Umbilical cord (tissue), 2 donors: Measurements from ENCODE around the gene TPCN2. TPM values are rescaled to one million over a fixed set of nuclear protein-coding genes. Genes with fewer than 3 reads are reported as not detected.
"Not testable (repeated sequence)": the region's sequence is repeated elsewhere in the genome, so short reads cannot be mapped to it uniquely, and the experiment has no call there.

Source experiments
- DNase-seq: peaks from one replicate; pipeline ENCODE4 v3.0.0-alpha.2; 2015; ENCODE audit warnings: low spot score
- total RNA-seq: library from RNA; depleted of rRNA; stranded (reverse); fragments of >200 nt; gene quantifications from one replicate; pipeline ENCODE4 v1.2.3, GENCODE V29; 2014; ENCODE audit warnings: low replicate concordance; ENCODE audit not compliant: insufficient read depth

TPCN2 gene
- total RNA-seq, 1 donor from 2014 or later: 11.3 TPM

DNA sequence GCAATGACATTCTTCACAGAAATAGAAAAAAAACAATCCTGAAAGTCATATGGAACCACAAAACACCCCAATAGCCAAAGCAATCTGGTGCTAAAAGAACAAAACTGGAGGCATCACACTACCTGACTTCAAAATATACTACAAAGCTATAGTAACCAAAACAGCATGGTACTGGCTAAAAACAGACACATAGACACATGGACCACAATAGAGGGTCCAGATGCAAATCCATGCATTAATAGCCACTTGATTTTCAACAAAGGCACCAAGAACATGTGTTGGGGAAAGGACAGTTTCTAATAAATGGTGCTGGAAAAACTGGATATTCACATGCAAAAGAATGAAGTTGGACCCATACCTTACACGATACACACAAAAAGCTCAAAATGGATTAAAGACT, 79.2 kb downstream of the TPCN2 start:
- DNase-seq: no peak

GRCh38 chr11:69129053-69129452, 80.3 kb downstream of the TPCN2 start:
- DNase-seq: no peak

DNA sequence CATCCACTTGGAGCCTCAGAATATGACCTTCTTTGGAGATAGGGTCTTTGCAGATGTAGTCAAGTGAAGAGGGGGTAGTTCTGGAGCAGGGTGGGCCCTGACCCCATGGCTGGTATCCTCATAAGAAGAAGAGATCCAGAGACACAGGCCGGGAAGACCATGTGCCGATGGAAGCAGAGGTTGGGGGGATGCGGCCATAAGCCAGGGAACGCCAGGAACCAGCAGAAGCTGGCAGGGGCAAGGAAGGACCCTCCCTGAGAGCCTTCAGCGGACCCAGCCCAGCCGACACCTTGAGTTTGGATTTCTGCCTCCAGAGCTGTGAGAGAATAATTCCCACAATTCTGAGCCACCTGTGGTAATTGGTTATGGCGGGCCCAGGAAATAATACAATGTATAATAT, 80.9 kb downstream of the TPCN2 start:
- DNase-seq: no peak

DNA sequence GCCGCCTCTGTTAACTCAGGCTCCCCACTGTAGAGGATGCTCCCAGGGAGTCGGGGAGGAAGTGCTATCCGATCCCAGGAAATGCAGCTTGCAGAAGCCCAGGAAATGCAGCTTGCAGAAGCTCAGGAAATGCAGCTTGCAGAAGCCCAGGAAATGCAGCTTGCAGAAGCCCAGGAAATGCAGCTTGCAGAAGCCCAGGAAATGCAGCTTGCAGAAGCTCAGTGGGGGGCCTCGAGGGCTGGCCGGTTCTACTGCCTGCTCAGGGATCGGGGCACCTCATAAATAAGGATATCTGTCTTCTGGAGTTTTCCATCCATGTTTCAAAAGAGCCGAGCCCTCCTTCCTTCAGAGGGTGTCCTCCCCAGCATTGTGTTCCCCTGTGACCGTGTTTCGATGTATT, 81.9 kb downstream of the TPCN2 start:
- DNase-seq: peak; percentile 24

DNA sequence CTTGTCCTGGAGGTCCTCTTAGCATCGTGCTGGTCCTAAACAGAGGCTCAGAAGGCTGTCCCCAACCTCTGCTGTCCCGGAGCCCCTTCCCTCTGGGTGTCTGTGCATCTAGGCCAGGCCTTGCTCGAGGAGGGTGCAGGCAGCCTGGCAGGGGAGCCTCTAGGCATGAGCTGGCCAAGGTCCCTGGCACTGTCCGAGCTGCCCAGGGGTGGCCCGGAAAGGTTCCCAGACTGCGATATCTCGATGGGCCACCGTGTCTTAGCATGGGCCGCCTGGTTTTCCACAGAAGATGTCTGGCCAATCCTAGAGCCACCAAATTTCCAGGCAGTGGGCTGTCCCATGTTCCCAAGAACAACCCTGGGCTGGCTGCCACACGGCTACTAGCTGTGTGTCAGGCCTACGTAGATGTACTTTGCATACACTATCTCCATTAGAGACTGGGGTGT, 82.4 kb downstream of the TPCN2 start:
- DNase-seq: no peak

GRCh38 chr11:69131644-69132300, 83.0 kb downstream of the TPCN2 start:
- peak; percentile 85 for DNase-seq

DNA sequence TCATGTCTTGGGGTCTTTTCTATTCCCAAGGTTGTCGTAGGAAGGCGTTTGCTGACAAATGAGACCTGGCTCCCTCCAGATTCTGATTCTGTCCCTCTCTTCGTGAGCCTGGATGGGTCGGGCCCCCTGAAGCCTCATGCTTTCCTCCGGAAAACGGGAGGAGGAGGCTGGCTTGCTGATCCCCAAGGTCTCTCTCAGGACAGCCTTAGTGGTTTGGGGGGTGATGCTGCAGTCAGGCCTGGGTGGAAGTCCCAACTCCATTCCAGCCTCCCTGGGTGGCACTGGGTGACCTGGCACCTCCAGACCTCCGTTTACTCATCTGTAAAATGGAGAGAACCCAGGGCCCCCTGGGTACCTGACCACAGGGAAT, 83.6 kb downstream of the TPCN2 start:
- no peak for DNase-seq

DNA sequence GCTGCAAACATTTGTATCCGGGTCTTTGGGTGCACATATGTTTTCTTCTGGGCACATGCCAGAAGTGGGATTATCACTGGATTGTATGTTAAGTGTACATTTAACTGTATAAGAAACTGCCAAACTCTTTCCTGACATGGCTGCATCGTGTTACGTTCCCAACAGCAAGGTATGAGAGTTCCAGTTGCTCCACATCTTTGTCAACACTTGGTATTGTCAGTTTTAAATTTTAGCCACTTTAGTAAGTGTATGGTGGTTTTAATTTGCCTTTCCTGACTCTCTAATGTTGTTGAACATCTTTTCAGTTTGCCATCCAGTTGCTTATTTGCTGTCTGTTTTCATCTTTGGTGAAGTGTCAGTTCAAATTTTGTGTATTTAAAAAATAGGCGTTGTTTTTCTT, 84.5 kb downstream of the TPCN2 start:
- no peak for DNase-seq

DNA sequence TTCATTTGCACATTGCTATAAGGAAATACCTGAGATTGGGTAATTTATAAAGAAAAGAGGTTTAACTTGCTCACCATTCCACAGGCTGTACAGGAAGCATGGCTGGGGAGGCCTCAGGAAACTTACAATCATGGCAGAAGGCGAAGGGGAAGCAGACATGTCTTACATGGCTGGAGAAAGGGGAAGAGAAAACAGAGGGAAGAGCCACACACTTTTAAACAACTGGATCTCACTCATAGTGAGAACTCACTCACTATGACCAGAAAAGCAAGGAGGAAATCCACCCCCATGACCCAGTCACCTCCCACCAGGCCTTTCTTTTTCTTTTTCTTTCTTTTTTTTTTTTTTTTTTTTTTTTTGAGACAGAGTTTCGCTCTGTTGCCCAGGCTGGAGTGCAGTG, 85.5 kb downstream of the TPCN2 start:
- not testable (repeated sequence) for DNase-seq

DNA sequence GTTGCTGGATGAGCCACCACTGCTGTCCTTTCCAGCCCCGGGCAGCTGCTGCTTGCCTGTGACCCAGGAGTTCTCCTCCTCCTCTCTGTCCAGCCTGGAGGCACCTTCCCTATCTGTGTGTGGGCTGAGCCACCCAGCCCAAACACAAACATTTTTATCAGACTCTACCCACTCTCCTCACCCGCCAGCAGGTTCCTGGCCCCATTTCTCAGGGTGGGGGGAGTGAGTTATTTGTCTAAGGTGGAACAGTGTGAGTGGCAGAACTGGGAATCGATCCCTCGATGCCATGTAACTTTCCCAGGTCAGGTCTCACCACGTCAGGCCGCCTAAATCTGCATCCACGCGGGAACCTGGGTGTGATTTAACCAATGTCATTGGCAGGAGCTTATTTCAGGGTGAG, 86.2 kb downstream of the TPCN2 start:
- DNase-seq: no peak

- no peak for DNase-seq
Observed at GRCh38 chr11:69135420-69136363, 87.0 kb downstream of the TPCN2 start.

- no peak for DNase-seq
Observed at GRCh38 chr11:69136471-69136870, 87.7 kb downstream of the TPCN2 start.

- DNase-seq: no peak
Observed at GRCh38 chr11:69137151-69137844, 88.6 kb downstream of the TPCN2 start.

- no peak for DNase-seq
Observed at GRCh38 chr11:69138265-69138664, 89.5 kb downstream of the TPCN2 start.

- DNase-seq: not testable (repeated sequence)
Observed at GRCh38 chr11:69140161-69140560, 91.4 kb downstream of the TPCN2 start.

- no peak for DNase-seq
Observed at GRCh38 chr11:69140635-69141034, 91.9 kb downstream of the TPCN2 start.

DNA sequence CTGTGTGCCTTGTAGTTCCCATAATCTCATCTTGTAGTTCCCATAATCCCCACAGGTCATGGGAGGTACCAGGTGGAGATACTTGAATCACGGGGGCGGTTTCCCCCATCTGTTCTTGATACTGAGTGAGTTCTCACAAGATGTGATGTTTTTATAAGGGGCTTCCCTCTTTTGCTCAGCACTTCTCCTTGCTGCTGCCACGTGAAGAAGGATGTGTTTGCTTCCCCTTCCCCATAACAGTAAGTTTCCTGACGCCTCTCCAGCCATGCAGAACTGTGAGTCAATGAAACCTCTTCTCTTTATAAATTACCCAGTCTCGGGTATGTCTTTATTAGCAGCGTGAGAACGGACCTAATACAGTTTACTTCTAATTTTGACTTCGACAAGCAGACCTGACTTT, 93.0 kb downstream of the TPCN2 start:
- no peak for DNase-seq

GRCh38 chr11:69142895-69143294, 94.2 kb downstream of the TPCN2 start:
- DNase-seq: no peak

- no peak for DNase-seq
Observed at GRCh38 chr11:69144316-69145049, 95.8 kb downstream of the TPCN2 start.

DNA sequence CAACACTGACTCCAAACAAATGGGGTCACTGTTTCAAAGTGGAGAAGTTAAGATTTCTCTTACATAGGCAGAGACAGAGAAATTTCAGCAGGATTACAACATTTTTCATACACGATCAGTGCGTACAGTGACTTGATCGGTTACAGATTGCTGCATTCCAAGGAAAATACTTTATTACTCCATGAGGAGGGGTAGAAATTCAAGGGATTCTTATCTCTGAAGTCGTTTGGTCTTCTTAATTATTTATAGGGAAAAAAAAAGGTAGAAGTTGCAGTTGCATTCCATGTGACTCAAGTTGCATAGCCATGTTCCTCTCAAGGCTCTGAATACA, 96.3 kb downstream of the TPCN2 start:
- no peak for DNase-seq

- no peak for DNase-seq
Observed at GRCh38 chr11:69148377-69148762, 99.6 kb downstream of the TPCN2 start.

DNA sequence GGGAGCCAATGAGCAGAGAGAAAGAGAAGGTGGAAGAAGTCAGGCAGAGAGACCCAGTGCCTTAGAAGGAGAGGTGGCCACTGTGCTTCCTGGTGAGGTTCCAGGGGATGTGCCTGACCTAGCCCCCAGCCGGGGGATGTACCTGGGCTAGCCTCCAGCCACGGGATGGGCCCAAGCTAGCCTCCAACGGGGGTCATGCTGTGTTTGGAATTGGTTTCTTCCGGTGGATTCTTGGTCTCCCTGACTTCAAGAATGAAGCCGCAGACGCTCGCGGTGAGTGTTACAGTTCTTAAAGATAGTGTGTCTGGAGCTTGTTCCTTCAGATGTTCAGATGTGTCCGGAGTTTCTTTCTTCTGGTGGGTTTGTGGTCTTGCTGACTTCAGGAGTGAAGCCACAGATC, 100.1 kb downstream of the TPCN2 start:
- no peak for DNase-seq
